HG02642 (cell line): Measurements from ENCODE around the gene PGPEP1.
"Not testable (repeated sequence)": the region's sequence is repeated elsewhere in the genome, so short reads cannot be mapped to it uniquely, and the experiment has no call there.

ENCODE experiments used
- ATAC-seq: cut with Tn5 transposase; IDR thresholded peaks from one replicate; pipeline ENCODE4 v1.9.1; 2021; ENCODE audit warnings: mild to moderate bottlenecking; ENCODE audit not compliant: unreplicated experiment, poor library complexity

Gene PGPEP1

GRCh38 chr19:18362934-18363542 lies 22.6 kb downstream of the PGPEP1 start:
- no peak for ATAC-seq

DNA sequence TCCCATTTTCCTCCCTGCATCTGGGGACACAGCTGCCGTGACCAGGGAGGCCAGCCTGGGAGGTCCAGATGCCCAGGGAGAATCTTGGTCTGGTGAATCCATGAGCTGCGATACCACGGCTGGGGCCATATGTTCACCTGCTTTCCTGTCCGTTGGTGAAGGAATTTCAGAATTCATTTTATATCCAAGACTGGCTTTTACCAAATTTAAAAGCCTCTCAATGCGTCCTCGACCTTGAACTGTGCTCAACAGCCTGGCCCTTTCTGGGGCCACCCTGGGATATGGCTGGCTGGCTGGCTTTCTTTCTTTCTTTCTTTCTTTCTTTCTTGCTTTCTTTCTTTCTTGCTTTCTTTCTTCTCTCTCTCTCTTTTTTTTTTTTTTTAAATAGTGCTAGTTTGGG lies 23.4 kb downstream of the PGPEP1 start:
- no peak for ATAC-seq

- not testable (repeated sequence) for ATAC-seq
Observed at GRCh38 chr19:18364277-18364825, 24.0 kb downstream of the PGPEP1 start.

GRCh38 chr19:18364826-18365528 lies 24.6 kb downstream of the PGPEP1 start:
- no peak for ATAC-seq

DNA sequence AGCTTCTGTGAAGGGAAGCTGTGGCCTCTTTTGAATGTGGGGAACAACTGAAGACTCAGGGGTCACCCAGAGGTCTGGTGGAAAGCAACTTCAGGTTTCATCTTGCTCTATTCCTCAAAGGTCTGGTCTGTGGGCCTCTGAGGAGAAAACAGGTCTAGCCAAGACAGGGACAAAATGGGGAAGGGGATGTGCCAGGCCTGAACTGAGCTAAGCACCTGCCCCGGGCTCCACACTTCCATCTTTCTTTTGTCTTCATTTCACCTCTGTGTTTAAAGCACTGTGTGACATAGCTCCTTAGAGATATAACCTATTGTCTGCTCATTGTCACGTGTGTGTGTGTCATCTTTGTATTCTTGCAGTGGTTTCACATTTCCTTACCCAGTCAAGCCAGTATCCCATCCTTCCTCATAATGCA lies 25.6 kb downstream of the PGPEP1 start:
- no peak for ATAC-seq

DNA sequence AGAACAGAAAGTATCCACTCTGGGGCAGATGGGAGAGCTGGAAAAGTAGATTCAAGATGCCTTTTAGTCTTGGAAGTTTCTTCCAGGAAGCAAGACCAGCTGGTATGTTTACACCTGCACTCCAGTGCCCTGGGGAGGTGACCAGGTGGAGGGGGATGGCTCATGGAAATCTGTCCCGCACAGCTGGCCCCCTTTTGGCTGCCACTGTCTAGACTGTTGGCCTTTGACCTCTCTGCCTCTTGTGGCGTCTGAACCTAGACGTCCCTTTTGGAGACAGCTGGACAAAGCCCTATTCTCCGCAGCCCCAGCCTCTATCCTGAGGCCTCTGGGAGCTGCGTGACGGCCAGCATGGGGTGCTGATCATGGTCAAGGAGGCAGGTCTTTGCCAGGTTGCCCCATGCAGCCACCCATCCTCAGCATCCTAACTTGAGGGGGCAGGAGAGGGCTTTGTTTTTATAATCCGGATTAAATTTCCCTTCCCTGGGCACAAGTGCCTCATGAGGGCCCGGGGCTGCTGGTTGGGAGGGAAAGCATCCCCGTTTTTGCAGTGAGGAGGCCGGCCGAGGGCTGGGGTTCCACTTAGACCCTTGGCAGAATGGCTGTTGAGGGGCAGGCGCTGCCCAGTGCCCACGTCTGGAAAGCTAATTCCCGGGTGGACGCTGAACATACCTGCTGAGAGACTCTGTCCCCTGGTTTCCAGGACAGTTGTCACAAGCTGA lies 28.3 kb downstream of the PGPEP1 start:
- ATAC-seq: no peak

DNA sequence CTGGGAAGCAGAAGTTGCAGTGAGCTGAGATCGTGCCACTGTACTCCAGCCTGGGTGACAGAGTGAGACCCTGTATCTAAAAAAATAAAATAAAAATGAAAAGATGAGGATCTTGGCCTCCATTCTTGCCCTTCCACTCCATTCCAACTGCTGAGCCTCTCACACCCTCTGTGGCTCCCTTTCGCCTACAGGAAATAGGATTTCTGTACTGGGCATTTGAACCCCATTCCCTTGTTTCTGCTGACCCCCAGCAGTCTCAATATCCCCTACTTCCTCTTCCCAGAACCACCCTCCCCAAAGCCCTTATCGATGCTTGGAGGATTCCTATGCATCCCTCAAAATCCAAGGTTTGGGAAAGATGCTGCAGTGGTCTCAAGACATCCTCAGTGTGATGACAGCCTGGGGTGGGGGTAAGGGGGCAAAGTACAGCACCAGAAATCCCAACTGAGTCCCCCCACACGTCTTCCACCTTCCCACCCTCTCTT lies 33.1 kb downstream of the PGPEP1 start:
- ATAC-seq: no peak

- peak; percentile 81 for ATAC-seq
Observed at GRCh38 chr19:18373892-18374629, 33.7 kb downstream of the PGPEP1 start.

DNA sequence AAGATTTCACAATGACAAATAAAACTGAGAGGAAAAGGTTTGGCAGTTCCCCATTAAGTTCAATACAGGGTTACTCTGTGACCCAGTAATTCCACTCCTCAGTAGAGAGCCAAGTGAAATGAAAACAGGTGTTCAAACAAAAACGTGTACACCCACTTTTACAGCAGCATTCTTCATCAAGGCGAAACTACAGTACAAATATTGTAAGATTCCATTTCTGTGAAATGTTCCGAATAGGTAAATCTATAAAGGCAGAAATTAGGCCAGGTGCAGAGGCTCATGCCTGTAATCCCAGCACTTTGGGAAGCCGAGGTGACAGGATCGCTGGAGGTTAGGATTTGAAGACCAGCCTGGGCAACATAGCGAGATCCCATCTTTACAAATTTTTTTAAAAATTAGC lies 36.6 kb downstream of the PGPEP1 start:
- no peak for ATAC-seq

DNA sequence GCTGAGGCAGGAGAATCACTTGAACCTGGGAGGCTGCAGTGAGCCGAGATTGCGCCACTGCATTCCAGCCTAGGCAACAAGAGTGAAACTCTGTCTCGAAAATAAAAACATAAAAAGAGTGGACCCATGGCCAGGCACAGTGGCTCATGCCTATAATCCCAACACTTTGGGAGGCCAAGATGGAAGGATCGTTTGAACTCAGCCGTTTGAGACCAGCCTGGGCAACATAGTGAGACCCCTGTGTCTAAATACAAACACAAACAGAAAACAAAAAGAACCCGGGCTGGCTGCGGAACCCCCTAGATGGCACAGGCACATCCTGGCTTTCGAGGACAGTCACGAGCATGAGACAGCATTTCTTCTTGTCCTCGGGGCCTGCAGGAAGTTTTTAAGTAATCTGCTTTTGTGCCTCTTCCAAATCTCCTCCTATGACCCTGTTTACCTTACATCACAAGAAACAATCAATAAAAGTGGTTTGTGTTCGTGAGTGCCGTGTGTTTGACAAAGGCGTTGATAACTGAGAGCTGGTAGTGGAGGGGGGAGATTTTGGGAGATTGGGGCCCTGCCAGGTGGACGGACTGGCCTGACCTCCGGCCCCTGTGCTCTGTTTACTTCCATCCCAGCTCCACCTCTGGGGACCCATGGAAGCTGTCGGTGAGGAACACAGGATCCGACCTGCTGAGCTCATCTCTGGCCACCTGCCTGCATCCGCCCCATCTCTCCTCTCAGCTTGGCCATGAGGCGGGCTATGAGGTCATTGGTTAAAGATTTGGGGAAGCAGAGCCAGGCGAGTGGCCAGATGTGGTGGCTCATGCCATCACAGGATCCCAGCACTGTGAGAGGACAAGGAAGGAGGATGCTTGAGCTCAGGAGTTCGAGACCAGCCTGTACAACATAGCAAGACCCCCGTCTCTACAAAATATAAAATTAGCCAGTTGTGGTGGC lies 39.7 kb downstream of the PGPEP1 start:
- ATAC-seq: no peak

DNA sequence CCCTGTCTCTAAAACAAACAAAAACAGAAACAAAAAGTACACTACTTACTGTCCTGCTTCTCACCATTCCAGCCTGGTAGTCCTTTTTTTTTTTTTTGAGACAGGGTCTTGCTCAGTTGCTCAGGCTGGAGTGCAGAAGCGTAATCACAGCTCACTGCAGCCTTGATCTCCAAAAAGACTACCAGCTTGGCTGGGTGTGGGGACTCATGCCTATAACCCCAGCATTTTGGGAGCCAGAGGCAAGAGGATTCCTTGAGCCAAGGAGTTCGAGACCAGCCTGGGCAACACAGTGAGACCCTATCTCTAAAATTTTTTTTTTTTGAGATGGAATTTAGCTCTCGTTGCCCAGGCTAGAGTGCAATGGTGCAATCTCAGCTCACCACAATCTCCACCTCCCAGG lies 40.4 kb downstream of the PGPEP1 start:
- ATAC-seq: no peak

DNA sequence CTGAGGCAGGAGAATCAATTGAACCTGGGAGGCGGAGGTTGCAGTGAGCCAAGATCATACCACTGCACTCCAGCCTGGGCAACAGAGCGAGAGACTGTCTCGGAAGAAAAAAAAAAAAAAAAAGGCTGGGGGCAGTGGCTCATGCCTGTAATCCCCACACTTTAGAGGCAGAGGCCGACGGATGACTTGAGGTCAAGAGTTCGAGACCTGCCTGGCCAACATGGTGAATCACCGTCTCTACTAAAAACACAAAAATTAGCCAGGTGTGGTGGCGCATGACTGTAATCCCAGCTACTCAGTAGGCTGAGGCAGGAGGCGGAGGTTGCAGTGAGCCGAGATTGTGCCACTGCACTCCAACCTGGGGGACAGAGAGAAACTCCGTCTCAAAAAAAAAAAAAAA lies 43.2 kb downstream of the PGPEP1 start:
- ATAC-seq: not testable (repeated sequence)

- no peak for ATAC-seq
Observed at GRCh38 chr19:18384775-18385174, 44.4 kb downstream of the PGPEP1 start.

DNA sequence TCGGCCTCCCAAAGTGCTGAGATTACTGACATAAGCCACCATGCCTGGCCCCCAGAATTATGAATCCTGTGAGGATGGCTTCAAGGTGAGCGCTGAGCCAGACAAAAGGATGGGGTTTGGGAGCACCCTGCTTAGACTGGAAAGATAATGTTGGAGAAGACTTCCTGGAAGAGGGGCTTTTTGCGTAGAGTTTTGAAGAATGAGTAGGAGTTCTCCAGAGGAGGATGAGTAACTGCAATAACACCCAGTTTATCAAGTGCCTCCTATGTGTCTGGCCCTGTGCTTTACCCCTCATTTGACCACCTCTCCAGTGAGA lies 44.9 kb downstream of the PGPEP1 start:
- no peak for ATAC-seq

DNA sequence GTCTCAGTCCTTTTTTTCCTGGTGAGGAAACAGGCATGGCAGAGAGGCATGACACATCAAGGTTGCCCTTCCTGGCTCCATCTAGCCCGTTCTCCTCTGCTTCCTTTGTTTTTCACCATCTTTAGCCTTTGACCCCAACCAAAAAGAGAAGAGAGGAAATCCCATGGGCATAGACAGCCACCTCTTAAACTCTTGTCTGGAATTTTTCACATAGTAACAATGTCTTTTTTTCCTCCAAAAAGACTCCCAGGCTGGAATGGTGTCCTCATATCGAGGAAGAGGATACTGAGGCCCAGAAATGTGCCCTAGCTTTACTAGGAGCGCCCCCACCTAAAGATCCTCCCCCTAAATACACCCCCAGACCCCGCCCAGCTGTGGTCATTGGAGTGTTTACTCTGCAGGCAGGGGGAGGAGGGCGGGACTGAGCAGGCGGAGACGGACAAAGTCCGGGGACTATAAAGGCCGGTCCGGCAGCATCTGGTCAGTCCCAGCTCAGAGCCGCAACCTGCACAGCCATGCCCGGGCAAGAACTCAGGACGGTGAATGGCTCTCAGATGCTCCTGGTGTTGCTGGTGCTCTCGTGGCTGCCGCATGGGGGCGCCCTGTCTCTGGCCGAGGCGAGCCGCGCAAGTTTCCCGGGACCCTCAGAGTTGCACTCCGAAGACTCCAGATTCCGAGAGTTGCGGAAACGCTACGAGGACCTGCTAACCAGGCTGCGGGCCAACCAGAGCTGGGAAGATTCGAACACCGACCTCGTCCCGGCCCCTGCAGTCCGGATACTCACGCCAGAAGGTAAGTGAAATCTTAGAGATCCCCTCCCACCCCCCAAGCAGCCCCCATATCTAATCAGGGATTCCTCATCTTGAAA lies 45.5 kb downstream of the PGPEP1 start, which contains the start of gene GDF15:
Gene GDF15 (plus strand): TSS at position 484 of the 868 bp plus-strand sequence. CDS start 32 bp downstream, at position 516.
- no peak for ATAC-seq

- no peak for ATAC-seq
Observed at GRCh38 chr19:18386543-18387271, 46.3 kb downstream of the PGPEP1 start.

- ATAC-seq: peak; percentile 74
Observed at GRCh38 chr19:18388100-18388959, 47.9 kb downstream of the PGPEP1 start.
